Hepatocyte (in vitro differentiated cells): ENCODE measurements around the gene PTPRM. TPM values are rescaled to one million over a fixed set of nuclear protein-coding genes. Genes with fewer than 3 reads are reported as not detected.

Experiments used
- DNase-seq: peaks from one replicate; pipeline ENCODE4 v3.0.0-alpha.2; 2016; ENCODE audit warnings: low spot score
- H2AFZ ChIP-seq: fragments of 200-600 bp; sonication (generic); 2 replicates; pipeline ENCODE4 v1.6.0; 2016; ENCODE audit warnings: antibody characterized with exemption, mild to moderate bottlenecking
- H3K27ac ChIP-seq: fragments of 200-600 bp; sonication (generic); 2 replicates; pipeline ENCODE4 v1.5.1; 2016; ENCODE audit warnings: mild to moderate bottlenecking
- H3K27me3 ChIP-seq: fragments of 200-600 bp; sonication (generic); 2 replicates; pipeline ENCODE4 v1.6.1; 2016
- H3K36me3 ChIP-seq: fragments of 200-600 bp; sonication (generic); replicated peaks from 2 replicates; pipeline ENCODE4 v1.5.1; 2016; ENCODE audit warnings: low read depth; ENCODE audit not compliant: insufficient read depth
- H3K4me1 ChIP-seq: fragments of 200-600 bp; sonication (generic); 2 replicates; pipeline ENCODE4 v1.5.1; 2016; ENCODE audit warnings: mild to moderate bottlenecking, moderate library complexity; ENCODE audit not compliant: insufficient read depth
- H3K4me2 ChIP-seq: fragments of 200-600 bp; sonication (generic); 2 replicates; pipeline ENCODE4 v1.6.0; 2016
- H3K4me3 ChIP-seq: fragments of 200-600 bp; sonication (generic); 2 replicates; pipeline ENCODE4 v1.5.1; 2016; ENCODE audit warnings: mild to moderate bottlenecking
- H3K79me2 ChIP-seq: fragments of 200-600 bp; sonication (generic); 2 replicates; pipeline ENCODE4 v1.6.0; 2017; ENCODE audit warnings: mild to moderate bottlenecking
- H3K9me2 ChIP-seq: fragments of 200-600 bp; sonication (generic); replicated peaks from 2 replicates; pipeline ENCODE4 v1.6.0; 2017; ENCODE audit warnings: mild to moderate bottlenecking; ENCODE audit not compliant: insufficient read depth
- H3K9me3 ChIP-seq: fragments of 200-600 bp; sonication (generic); 2 replicates; pipeline ENCODE4 v1.5.1; 2016; ENCODE audit warnings: low read depth, mild to moderate bottlenecking
- H4K20me1 ChIP-seq: fragments of 200-600 bp; sonication (generic); 2 replicates; pipeline ENCODE4 v1.6.0; 2016; ENCODE audit warnings: mild to moderate bottlenecking; ENCODE audit not compliant: insufficient read depth, poor library complexity, severe bottlenecking
- CTCF ChIP-seq: fragments of 200-600 bp; sonication (generic); IDR thresholded peaks from 2 replicates; pipeline ENCODE4 v1.5.1; 2016; ENCODE audit warnings: antibody characterized with exemption, mild to moderate bottlenecking; ENCODE audit not compliant: poor library complexity
- EZH2 ChIP-seq: fragments of 200-600 bp; sonication (generic); IDR thresholded peaks from 2 replicates; pipeline ENCODE4 v1.6.1; 2016; ENCODE audit warnings: antibody characterized with exemption, mild to moderate bottlenecking, borderline replicate concordance
- EZH2phosphoT487 ChIP-seq: fragments of 200-600 bp; sonication (generic); IDR thresholded peaks from one replicate; pipeline ENCODE4 v1.6.1; 2018; ENCODE audit warnings: antibody characterized with exemption, mild to moderate bottlenecking, low read depth, moderate library complexity; ENCODE audit not compliant: unreplicated experiment, severe bottlenecking
- WGBS: methylation state at CpG from one replicate; pipeline ENCODE4 v1.1.6; 2016; ENCODE audit warnings: low lambda C conversion rate; ENCODE audit errors: missing lambda C conversion rate; 5-methylcytosine and 5-hydroxymethylcytosine counted together
- polyA plus RNA-seq: library from polyadenylated mRNA; unstranded; fragments of >200 nt; fragmentation: Nextera tagmentation; extraction: Ambion mirVana; gene quantifications from 2 replicates; pipeline ENCODE4 v1.2.1, GENCODE V29; 2016
- total RNA-seq: library from RNA; depleted of rRNA; stranded (reverse); fragments of >200 nt; gene quantifications from 2 replicates; pipeline ENCODE4 v1.2.3, GENCODE V29; 2014

PTPRM gene
- total and polyA plus RNA-seq, 2 experiments from 2014 or later = 26.1 to 47.4 TPM

- TF ChIP-seq EZH2phosphoT487 (no peak), EZH2 (no peak), CTCF (no peak)
- WGBS = 97% methylated on average over 1 of the region's 1 CpG
- H3K9me3 ChIP-seq = no peaks in the 10 kb centered on the region
- H4K20me1 ChIP-seq = no peaks in the 10 kb centered on the region
- no peaks in the 10 kb centered on the region for H3K36me3 ChIP-seq
- no peak overlapping the region for H2AFZ ChIP-seq
- no peaks in the 10 kb centered on the region for H3K27me3 ChIP-seq
- no peaks in the 10 kb centered on the region for H3K4me1 ChIP-seq
- DNase-seq = no peak
- H3K9me2 ChIP-seq = no peaks in the 10 kb centered on the region
- no peak overlapping the region for H3K4me3 ChIP-seq
- H3K4me2 ChIP-seq = no peak overlapping the region
- no peaks in the 10 kb centered on the region for H3K79me2 ChIP-seq
- no peak overlapping the region for H3K27ac ChIP-seq
Observed at GRCh38 chr18:8019600-8019999, 452.5 kb downstream of the PTPRM start.

DNA sequence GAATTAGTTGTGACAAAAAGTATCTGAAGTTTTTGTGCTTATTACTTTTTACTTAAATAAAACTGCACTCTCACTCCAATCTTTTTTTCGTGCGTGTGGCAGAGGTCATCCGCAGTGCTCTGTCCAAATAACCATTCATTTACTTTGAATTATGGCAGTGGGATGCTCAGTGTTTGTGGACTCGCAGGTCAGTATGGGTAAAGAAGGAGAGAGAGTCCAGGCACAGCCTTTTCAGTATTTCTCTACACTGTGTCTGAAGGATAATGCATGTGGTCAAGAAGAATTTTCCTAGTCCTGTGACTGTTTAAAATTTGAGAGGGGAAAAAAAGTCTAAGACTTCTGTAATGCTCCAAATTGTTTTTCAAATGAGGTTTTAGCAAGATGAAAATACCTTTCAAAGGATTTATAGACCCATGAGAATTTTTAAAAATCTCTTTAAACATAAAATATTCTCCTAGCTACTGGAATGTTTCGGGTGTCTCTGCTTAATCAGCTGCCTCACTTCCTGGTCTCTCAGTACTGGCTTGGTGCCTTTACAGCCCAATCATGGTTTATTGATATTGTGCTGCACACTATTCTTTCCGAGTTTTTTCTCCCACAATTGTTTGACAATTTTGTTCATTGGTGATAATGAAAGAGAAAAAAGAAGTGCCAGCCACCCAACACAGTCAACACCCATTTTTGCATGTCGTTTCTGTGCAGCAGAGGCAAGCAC lies 453.2 kb downstream of the PTPRM start:
- TF ChIP-seq EZH2 (no peak), EZH2phosphoT487 (no peak), CTCF (no peak)
- Histone ChIP-seq H3K4me1 (no peaks in the 10 kb centered on the region), H4K20me1 (no peaks in the 10 kb centered on the region), H2AFZ (no peak overlapping the region), H3K27me3 (no peaks in the 10 kb centered on the region), H3K4me3 (no peak overlapping the region), H3K27ac (no peak overlapping the region), H3K79me2 (no peaks in the 10 kb centered on the region), H3K36me3 (no peaks in the 10 kb centered on the region), H3K4me2 (no peak overlapping the region), H3K9me3 (no peaks in the 10 kb centered on the region), H3K9me2 (no peaks in the 10 kb centered on the region)
- WGBS = 69% methylated on average over 7 of the region's 7 CpGs
- no peak for DNase-seq

DNA sequence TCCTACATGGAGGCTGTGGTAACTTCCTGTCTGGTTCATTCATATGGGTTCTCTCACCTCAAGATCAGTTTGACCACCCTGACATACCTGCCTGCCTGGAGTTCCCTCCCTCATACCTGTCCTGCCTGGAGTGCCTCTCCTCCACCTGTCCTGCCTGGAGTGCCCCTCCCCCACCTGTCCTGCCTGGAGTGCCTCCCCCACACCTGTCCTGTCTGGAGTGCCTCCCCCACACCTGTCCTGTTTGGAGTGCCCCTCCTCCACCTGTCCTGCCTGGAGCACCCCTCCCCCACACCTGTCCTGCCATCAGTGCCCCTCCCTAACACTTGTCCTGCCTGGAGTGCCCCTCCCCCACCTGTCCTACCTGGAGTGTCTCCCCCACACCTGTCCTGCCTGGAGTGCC lies 461.9 kb downstream of the PTPRM start:
- no peak for DNase-seq
- no peaks in the 10 kb centered on the region for H4K20me1 ChIP-seq
- no peaks in the 10 kb centered on the region for H3K36me3 ChIP-seq
- no peaks in the 10 kb centered on the region for H3K9me2 ChIP-seq
- H3K27me3 ChIP-seq = no peaks in the 10 kb centered on the region
- no peak overlapping the region for H2AFZ ChIP-seq
- H3K4me3 ChIP-seq = no peak overlapping the region
- H3K4me1 ChIP-seq = no peaks in the 10 kb centered on the region
- no peaks in the 10 kb centered on the region for H3K9me3 ChIP-seq
- H3K79me2 ChIP-seq = no peaks in the 10 kb centered on the region
- H3K4me2 ChIP-seq = no peak overlapping the region
- no peak overlapping the region for H3K27ac ChIP-seq
- TF ChIP-seq EZH2phosphoT487 = no peak
- no peak for TF ChIP-seq EZH2
- no peak for TF ChIP-seq CTCF
